OCI-LY1 (cell line): ENCODE measurements around the gene SNU13.

Source experiments
- EZH2 ChIP-seq: fragments of 200-600 bp; sonication (generic), shearing (Covaris generic); IDR thresholded peaks from 2 replicates; pipeline ENCODE4 v1.8.0; 2017; ENCODE audit warnings: borderline replicate concordance, mixed run types, mild to moderate bottlenecking, antibody characterized with exemption, low read length, moderate library complexity, mixed read lengths
- TF ChIP-seq, protein P1 (sequence below): fragments of 200-600 bp; sonication (generic), shearing (Covaris generic); IDR thresholded peaks from 2 replicates; pipeline ENCODE4 v1.5.1; 2017; ENCODE audit warnings: mild to moderate bottlenecking, antibody characterized with exemption, low read length, moderate library complexity, mixed read lengths

GRCh38 chr22:41625577-41625976, 63.1 kb downstream of the SNU13 start:
- TF ChIP-seq, protein P1, sequence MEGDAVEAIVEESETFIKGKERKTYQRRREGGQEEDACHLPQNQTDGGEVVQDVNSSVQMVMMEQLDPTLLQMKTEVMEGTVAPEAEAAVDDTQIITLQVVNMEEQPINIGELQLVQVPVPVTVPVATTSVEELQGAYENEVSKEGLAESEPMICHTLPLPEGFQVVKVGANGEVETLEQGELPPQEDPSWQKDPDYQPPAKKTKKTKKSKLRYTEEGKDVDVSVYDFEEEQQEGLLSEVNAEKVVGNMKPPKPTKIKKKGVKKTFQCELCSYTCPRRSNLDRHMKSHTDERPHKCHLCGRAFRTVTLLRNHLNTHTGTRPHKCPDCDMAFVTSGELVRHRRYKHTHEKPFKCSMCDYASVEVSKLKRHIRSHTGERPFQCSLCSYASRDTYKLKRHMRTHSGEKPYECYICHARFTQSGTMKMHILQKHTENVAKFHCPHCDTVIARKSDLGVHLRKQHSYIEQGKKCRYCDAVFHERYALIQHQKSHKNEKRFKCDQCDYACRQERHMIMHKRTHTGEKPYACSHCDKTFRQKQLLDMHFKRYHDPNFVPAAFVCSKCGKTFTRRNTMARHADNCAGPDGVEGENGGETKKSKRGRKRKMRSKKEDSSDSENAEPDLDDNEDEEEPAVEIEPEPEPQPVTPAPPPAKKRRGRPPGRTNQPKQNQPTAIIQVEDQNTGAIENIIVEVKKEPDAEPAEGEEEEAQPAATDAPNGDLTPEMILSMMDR: no peak
- no peak for TF ChIP-seq EZH2
